Colonic mucosa (tissue), 4 donors: ENCODE measurements around the gene TMTC2. TPM values are rescaled to one million over a fixed set of nuclear protein-coding genes. Genes with fewer than 3 reads are reported as not detected.
A peak's percentile ranks its signal among the peaks of the same experiment; 100 is the strongest.

Experiments used
- DNase-seq: peaks from one replicate; pipeline ENCODE4 v3.0.0-alpha.2; 2020
- H3K27ac ChIP-seq: fragments of 200-600 bp; one replicate; pipeline ENCODE4 v1.8.0; 2021
- H3K27me3 ChIP-seq: fragments of 200-600 bp; one replicate; pipeline ENCODE4 v1.8.0; 2021
- H3K36me3 ChIP-seq: fragments of 200-600 bp; one replicate; pipeline ENCODE4 v1.8.0; 2021
- H3K4me1 ChIP-seq: fragments of 200-600 bp; one replicate; pipeline ENCODE4 v1.8.0; 2021; ENCODE audit warnings: mild to moderate bottlenecking
- H3K4me3 ChIP-seq: fragments of 200-600 bp; one replicate; pipeline ENCODE4 v1.8.0; 2021
- H3K9ac ChIP-seq, 2 donors: one replicate each; pipeline ENCODE4 v1.7.0; 2013; ENCODE audit warnings: control low read depth in 2 of 2, low read depth in 2 of 2, low read length in 2 of 2
- H3K9me3 ChIP-seq: fragments of 200-600 bp; one replicate; pipeline ENCODE4 v1.8.0; 2021
- CTCF ChIP-seq: fragments of 200-600 bp; IDR thresholded peaks from one replicate; pipeline ENCODE4 v1.8.0; 2022; ENCODE audit warnings: antibody characterized with exemption, mild to moderate bottlenecking
- intact Hi-C: fragments of 100-400 bp; cut with DNase I; formaldehyde crosslinking; loops from one replicate; pipeline ENCODE4 v1.14.1; 2022
- total RNA-seq, 2 donors: library from RNA; stranded (reverse); fragmentation: NEBNext Ultra II Directional in 1 of 2; extraction: Animal tissue kit (Norgen Biotek cat#: 25700) in 1 of 2; gene quantifications; one replicate each; pipeline ENCODE4 v1.2.1, GENCODE V29; 2021
- donor health status: healthy.
- donor health status: DM: no; HTN: no; CAD: no.
- donor health status: DM: no; HTN: no; CAD: no.

TMTC2 gene
- total RNA-seq, 2 donors from 2014 or later: 12.2 to 20.6 TPM

DNA sequence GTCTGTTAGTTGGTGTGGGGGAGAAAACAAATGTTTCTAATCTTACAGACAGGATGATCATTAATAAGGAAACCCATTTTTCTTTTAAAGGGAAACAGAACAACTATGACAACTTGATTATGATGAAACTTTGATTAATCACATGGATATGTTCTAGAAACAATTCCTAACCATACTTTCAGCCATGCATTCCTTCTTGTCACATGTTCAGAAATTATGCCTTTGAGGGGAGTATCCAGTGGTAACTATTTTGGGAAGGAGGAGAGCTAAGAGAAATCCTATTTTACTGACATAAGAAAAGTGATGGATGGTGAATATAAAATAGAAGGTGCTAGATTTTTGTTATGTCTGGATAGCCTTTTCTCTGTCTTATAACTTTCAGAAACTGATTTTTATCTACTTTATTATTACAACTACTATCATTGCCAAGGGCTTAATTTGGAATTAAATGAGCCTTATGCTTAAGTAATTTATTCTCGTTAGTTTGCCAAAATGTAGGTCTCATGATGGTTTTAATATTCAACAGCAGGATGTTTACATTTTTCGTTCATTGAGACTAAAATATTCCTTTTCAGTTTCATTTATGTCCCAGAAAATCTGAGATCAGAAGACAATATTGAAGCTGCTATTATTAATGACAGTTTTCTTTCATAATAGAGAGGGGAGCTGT, 200.1 kb downstream of the TMTC2 start:
- intact Hi-C loops: no loop called here
- H3K9ac ChIP-seq: no peak overlapping the region
- no peaks in the 10 kb centered on the region for H3K36me3 ChIP-seq
- H3K9me3 ChIP-seq: no peaks in the 10 kb centered on the region
- no peaks in the 10 kb centered on the region for H3K4me1 ChIP-seq
- H3K4me3 ChIP-seq: no peak overlapping the region
- TF ChIP-seq CTCF: no peak
- DNase-seq: no peak
- no peak overlapping the region for H3K27ac ChIP-seq
- H3K27me3 ChIP-seq: no peaks in the 10 kb centered on the region

GRCh38 chr12:82893896-82894295, 207.2 kb downstream of the TMTC2 start:
- intact Hi-C loops: loop anchor here (10.0 kb wide), 1 partner anchor 209 kb away; the partner anchor contains the start of gene TMTC2
- TF ChIP-seq CTCF: no peak
- no peaks in the 10 kb centered on the region for H3K27me3 ChIP-seq
- H3K9ac ChIP-seq: no peak overlapping the region
- H3K4me1 ChIP-seq: no peaks in the 10 kb centered on the region
- no peak overlapping the region for H3K4me3 ChIP-seq
- H3K27ac ChIP-seq: no peak overlapping the region
- no peaks in the 10 kb centered on the region for H3K9me3 ChIP-seq
- no peaks in the 10 kb centered on the region for H3K36me3 ChIP-seq
- DNase-seq: no peak

DNA sequence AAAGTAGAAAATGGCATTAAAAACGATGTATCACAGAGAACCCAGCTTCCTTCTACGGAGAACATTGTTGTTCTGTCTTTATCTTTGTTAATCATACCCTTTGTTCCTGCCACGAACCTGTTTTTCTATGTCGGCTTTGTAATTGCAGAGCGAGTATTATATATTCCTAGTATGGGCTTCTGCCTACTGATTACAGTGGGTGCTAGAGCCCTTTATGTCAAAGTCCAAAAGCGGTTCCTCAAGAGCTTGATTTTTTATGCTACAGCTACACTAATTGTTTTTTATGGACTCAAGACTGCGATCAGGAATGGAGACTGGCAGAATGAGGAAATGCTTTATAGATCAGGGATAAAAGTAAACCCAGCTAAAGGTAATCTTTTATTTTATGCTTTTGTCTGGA, 209.6 kb downstream of the TMTC2 start:
- no peaks in the 10 kb centered on the region for H3K27me3 ChIP-seq
- no peak for TF ChIP-seq CTCF
- DNase-seq: no peak
- no peaks in the 10 kb centered on the region for H3K4me1 ChIP-seq
- H3K4me3 ChIP-seq: no peak overlapping the region
- no peaks in the 10 kb centered on the region for H3K9me3 ChIP-seq
- H3K36me3 ChIP-seq: no peaks in the 10 kb centered on the region
- H3K27ac ChIP-seq: peak overlapping the region; percentile 55
- no peak overlapping the region for H3K9ac ChIP-seq
- intact Hi-C loops: loop anchor here (10.0 kb wide), 1 partner anchor 211 kb away; the partner anchor contains the start of gene TMTC2

DNA sequence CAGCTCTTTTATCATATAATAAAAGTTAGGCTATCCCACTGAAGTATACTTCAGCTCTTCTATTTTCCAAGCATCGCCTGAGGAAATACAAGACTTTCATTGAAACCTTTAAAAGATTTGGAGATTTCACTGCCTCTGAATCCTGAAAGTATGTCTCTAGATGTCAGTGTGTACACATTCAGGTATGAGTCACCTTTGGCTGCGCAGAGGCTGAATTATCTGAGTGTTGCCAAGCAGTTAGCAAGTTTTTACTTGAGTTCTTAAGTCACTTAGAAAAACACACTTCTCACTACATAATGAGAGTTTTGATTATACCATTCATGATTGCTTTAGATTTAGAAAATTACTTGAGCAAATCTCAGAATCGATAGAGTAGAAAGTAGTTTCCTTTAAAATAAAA, 210.3 kb downstream of the TMTC2 start:
- peak; percentile 27 for DNase-seq
- H3K27me3 ChIP-seq: no peaks in the 10 kb centered on the region
- no peaks in the 10 kb centered on the region for H3K9me3 ChIP-seq
- H3K9ac ChIP-seq: no peak overlapping the region
- no peaks in the 10 kb centered on the region for H3K36me3 ChIP-seq
- peak overlapping the region; percentile 55 for H3K27ac ChIP-seq
- no peaks in the 10 kb centered on the region for H3K4me1 ChIP-seq
- no peak overlapping the region for H3K4me3 ChIP-seq
- intact Hi-C loops: loop anchor here (10.0 kb wide), 1 partner anchor 212 kb away; the partner anchor contains the start of gene TMTC2
- TF ChIP-seq CTCF: no peak

- no peak for DNase-seq
- Histone ChIP-seq H3K27me3 (no peaks in the 10 kb centered on the region), H3K27ac (no peak overlapping the region), H3K9me3 (no peaks in the 10 kb centered on the region), H3K4me1 (no peaks in the 10 kb centered on the region), H3K36me3 (no peaks in the 10 kb centered on the region), H3K4me3 (no peak overlapping the region), H3K9ac (no peak overlapping the region)
- intact Hi-C loops: loop anchor here (10.0 kb wide), 1 partner anchor 214 kb away; the partner anchor contains the start of gene TMTC2
- no peak for TF ChIP-seq CTCF
Observed at GRCh38 chr12:82898441-82898840, 211.7 kb downstream of the TMTC2 start.
